Lower lobe of right lung (tissue), 2 donors: ENCODE measurements around the gene SGPL1. TPM values are rescaled to one million over a fixed set of nuclear protein-coding genes. Genes with fewer than 3 reads are reported as not detected.
A peak's percentile ranks its signal among the peaks of the same experiment; 100 is the strongest.

ENCODE experiments used
- ATAC-seq, 2 donors: fragments of 200-7000 bp; cut with Tn5 transposase; one replicate each; pipeline ENCODE4 v1.9.1; 2020 to 2022; ENCODE audit warnings: mild to moderate bottlenecking in 2 of 2, moderate library complexity in 2 of 2
- DNase-seq: peaks from one replicate; pipeline ENCODE4 v3.0.0-alpha.2; 2020
- H3K27ac ChIP-seq: fragments of 200-600 bp; one replicate; pipeline ENCODE4 v1.8.0; 2022
- H3K27me3 ChIP-seq: fragments of 200-600 bp; one replicate; pipeline ENCODE4 v1.8.0; 2022; ENCODE audit warnings: low read depth
- H3K36me3 ChIP-seq: fragments of 200-600 bp; one replicate; pipeline ENCODE4 v1.8.0; 2022; ENCODE audit warnings: mild to moderate bottlenecking
- H3K4me1 ChIP-seq: fragments of 200-600 bp; one replicate; pipeline ENCODE4 v1.8.0; 2022
- H3K4me3 ChIP-seq: fragments of 200-600 bp; one replicate; pipeline ENCODE4 v1.8.0; 2022; ENCODE audit warnings: mild to moderate bottlenecking
- H3K9me3 ChIP-seq: fragments of 200-600 bp; one replicate; pipeline ENCODE4 v1.8.0; 2022
- CTCF ChIP-seq: fragments of 200-600 bp; IDR thresholded peaks from one replicate; pipeline ENCODE4 v1.8.0; 2022; ENCODE audit warnings: antibody characterized with exemption, mild to moderate bottlenecking
- intact Hi-C: fragments of 100-400 bp; cut with DNase I; formaldehyde crosslinking; loops from one replicate; pipeline ENCODE4 v1.11.0; 2022
- total RNA-seq: library from RNA; stranded (reverse); fragmentation: NEBNext Ultra II Directional; extraction: Animal tissue kit (Norgen Biotek cat#: 25700); gene quantifications from one replicate; pipeline ENCODE4 v1.2.1, GENCODE V29; 2021
- donor health status: DM: no; HTN: yes; CAD: no; lungs with severe emphysema.

Gene SGPL1
- total RNA-seq, 1 donor from 2014 or later, result 41.2 TPM

GRCh38 chr10:70829543-70829942 lies 13.8 kb downstream of the SGPL1 start:
- DNase-seq (no peak), ATAC-seq (no peak)
- Histone ChIP-seq H3K36me3 (peaks cover 4% of the 10 kb centered on the region), H3K27me3 (no peaks in the 10 kb centered on the region), H3K27ac (no peak overlapping the region), H3K4me1 (peaks cover 27% of the 10 kb centered on the region), H3K4me3 (no peak overlapping the region), H3K9me3 (no peaks in the 10 kb centered on the region)
- intact Hi-C loops, result no loop called here
- TF ChIP-seq CTCF, result no peak

GRCh38 chr10:70830164-70830563 lies 14.4 kb downstream of the SGPL1 start:
- Histone ChIP-seq H3K36me3 (peaks cover 4% of the 10 kb centered on the region), H3K4me1 (peaks cover 31% of the 10 kb centered on the region), H3K9me3 (no peaks in the 10 kb centered on the region), H3K27ac (no peak overlapping the region), H3K27me3 (no peaks in the 10 kb centered on the region), H3K4me3 (no peak overlapping the region)
- no peak for TF ChIP-seq CTCF
- intact Hi-C loops, result no loop called here
- DNase-seq (no peak), ATAC-seq (peak; percentile 47 to 48)

GRCh38 chr10:70832221-70832620 lies 16.5 kb downstream of the SGPL1 start:
- H3K27ac ChIP-seq, result no peak overlapping the region
- H3K36me3 ChIP-seq, result no peaks in the 10 kb centered on the region
- no peak for DNase-seq
- H3K4me3 ChIP-seq, result no peak overlapping the region
- H3K27me3 ChIP-seq, result no peaks in the 10 kb centered on the region
- no peak for TF ChIP-seq CTCF
- no peak for ATAC-seq
- no peaks in the 10 kb centered on the region for H3K9me3 ChIP-seq
- peaks cover 42% of the 10 kb centered on the region for H3K4me1 ChIP-seq
- intact Hi-C loops, result no loop called here

- no peak overlapping the region for H3K4me3 ChIP-seq
- H3K4me1 ChIP-seq, result peaks cover 37% of the 10 kb centered on the region
- TF ChIP-seq CTCF, result no peak
- H3K9me3 ChIP-seq, result no peaks in the 10 kb centered on the region
- ATAC-seq, result peak; percentile 43 to 57
- no peaks in the 10 kb centered on the region for H3K27me3 ChIP-seq
- H3K27ac ChIP-seq, result no peak overlapping the region
- no peaks in the 10 kb centered on the region for H3K36me3 ChIP-seq
- no peak for DNase-seq
- intact Hi-C loops, result no loop called here
Measured at GRCh38 chr10:70832852-70833528, 17.2 kb downstream of the SGPL1 start.

- no peak for DNase-seq
- no peak for TF ChIP-seq CTCF
- Histone ChIP-seq H3K27ac (no peak overlapping the region), H3K4me1 (peaks cover 41% of the 10 kb centered on the region), H3K4me3 (no peak overlapping the region), H3K9me3 (no peaks in the 10 kb centered on the region), H3K36me3 (no peaks in the 10 kb centered on the region), H3K27me3 (no peaks in the 10 kb centered on the region)
- no peak for ATAC-seq
- intact Hi-C loops, result no loop called here
Measured at GRCh38 chr10:70833601-70834000, 17.9 kb downstream of the SGPL1 start.
